BE2C (cell line): ENCODE results near the gene PCSK6.

Experiments used
- DNase-seq: peaks from one replicate; pipeline ENCODE4 v3.0.0-alpha.2; 2020
- H3K27me3 ChIP-seq: fragments of 250-450 bp; sonication (Bioruptor Pico); 2 replicates; pipeline ENCODE4 v1.5.1; 2020; ENCODE audit warnings: mild to moderate bottlenecking
- H3K36me3 ChIP-seq: fragments of 250-450 bp; sonication (Bioruptor Pico); 2 replicates; pipeline ENCODE4 v1.5.1; 2020; ENCODE audit warnings: mild to moderate bottlenecking
- H3K4me1 ChIP-seq: fragments of 250-450 bp; sonication (Bioruptor Pico); 2 replicates; pipeline ENCODE4 v1.5.1; 2020
- H3K4me3 ChIP-seq: 2 replicates; pipeline ENCODE4 v1.5.1; 2011; ENCODE audit warnings: low read depth, low read length
- H3K9me3 ChIP-seq: fragments of 250-450 bp; sonication (Bioruptor Pico); 2 replicates; pipeline ENCODE4 v1.5.1; 2020
- CTCF ChIP-seq: IDR thresholded peaks from 2 replicates; pipeline ENCODE4 v1.5.1; 2012; ENCODE audit warnings: mild to moderate bottlenecking, low read depth, low read length

Gene PCSK6

GRCh38 chr15:101481917-101482525 lies 7.5 kb downstream of the PCSK6 start:
- no peak overlapping the region for H3K4me3 ChIP-seq
- no peak for DNase-seq
- H3K27me3 ChIP-seq: no peaks in the 10 kb centered on the region
- no peaks in the 10 kb centered on the region for H3K9me3 ChIP-seq
- no peaks in the 10 kb centered on the region for H3K36me3 ChIP-seq
- no peak for TF ChIP-seq CTCF
- H3K4me1 ChIP-seq: no peaks in the 10 kb centered on the region

GRCh38 chr15:101481381-101481705 lies 8.2 kb downstream of the PCSK6 start:
- Histone ChIP-seq H3K4me3 (no peak overlapping the region), H3K4me1 (no peaks in the 10 kb centered on the region), H3K36me3 (no peaks in the 10 kb centered on the region), H3K27me3 (no peaks in the 10 kb centered on the region), H3K9me3 (no peaks in the 10 kb centered on the region)
- DNase-seq: no peak
- no peak for TF ChIP-seq CTCF

- no peak for TF ChIP-seq CTCF
- H3K9me3 ChIP-seq: no peaks in the 10 kb centered on the region
These were observed 8.7 kb downstream of the PCSK6 start for GRCh38 chr15:101480613-101481380.

GRCh38 chr15:101479851-101480612 lies 9.5 kb downstream of the PCSK6 start:
- no peak for DNase-seq
- no peaks in the 10 kb centered on the region for H3K9me3 ChIP-seq
- TF ChIP-seq CTCF: no peak
- H3K27me3 ChIP-seq: no peaks in the 10 kb centered on the region
- no peak overlapping the region for H3K4me3 ChIP-seq
- no peaks in the 10 kb centered on the region for H3K36me3 ChIP-seq
- H3K4me1 ChIP-seq: no peaks in the 10 kb centered on the region

More at GRCh38 chr15:101480613-101481380, 8.7 kb downstream of the PCSK6 start:
- no peak overlapping the region for H3K4me3 ChIP-seq
- H3K36me3 ChIP-seq: no peaks in the 10 kb centered on the region
- H3K27me3 ChIP-seq: no peaks in the 10 kb centered on the region
- DNase-seq: no peak
- H3K4me1 ChIP-seq: no peaks in the 10 kb centered on the region

GRCh38 chr15:101479342-101479845 lies 10.1 kb downstream of the PCSK6 start:
- no peak for DNase-seq

More at GRCh38 chr15:101479342-101479845, 10.1 kb downstream of the PCSK6 start:
- H3K27me3 ChIP-seq: no peaks in the 10 kb centered on the region
- H3K9me3 ChIP-seq: no peaks in the 10 kb centered on the region
- H3K4me1 ChIP-seq: no peaks in the 10 kb centered on the region
- no peak for TF ChIP-seq CTCF
- no peak overlapping the region for H3K4me3 ChIP-seq
- no peaks in the 10 kb centered on the region for H3K36me3 ChIP-seq
